Stimulated activated CD8-positive, alpha-beta memory T cell treated with anti-CD3 and anti-CD28 coated beads, Interleukin-12 subunit alpha, Interleukin-12 subunit beta, amount 100 ng/mL, for 4 hours (primary cell): ENCODE measurements around the gene DCC.

Experiments used
- DNase-seq: peaks from one replicate; pipeline ENCODE4 v3.0.0-alpha.2; 2020; ENCODE audit warnings: low read depth

Gene DCC

GRCh38 chr18:53225567-53226325 is 885.7 kb downstream of the DCC start:
- DNase-seq: no peak

GRCh38 chr18:53234610-53235009 is 894.6 kb downstream of the DCC start:
- DNase-seq: no peak

- DNase-seq: no peak
Observed at GRCh38 chr18:53241161-53241560, 901.2 kb downstream of the DCC start.

GRCh38 chr18:53253789-53254188 is 913.8 kb downstream of the DCC start:
- no peak for DNase-seq

- DNase-seq: no peak
Observed at GRCh38 chr18:53254265-53254664, 914.3 kb downstream of the DCC start.

- no peak for DNase-seq
Observed at GRCh38 chr18:53261241-53261640, 921.2 kb downstream of the DCC start.

GRCh38 chr18:53266850-53267249 is 926.9 kb downstream of the DCC start:
- no peak for DNase-seq

- no peak for DNase-seq
Observed at GRCh38 chr18:53268455-53268854, 928.5 kb downstream of the DCC start.

- no peak for DNase-seq
Observed at GRCh38 chr18:53281406-53281805, 941.4 kb downstream of the DCC start.

GRCh38 chr18:53283708-53284107 is 943.7 kb downstream of the DCC start:
- DNase-seq: no peak

- DNase-seq: no peak
Observed at GRCh38 chr18:53305461-53305860, 965.5 kb downstream of the DCC start.

GRCh38 chr18:53319628-53320027 is 979.6 kb downstream of the DCC start:
- DNase-seq: no peak

GRCh38 chr18:53322163-53322562 is 982.2 kb downstream of the DCC start:
- DNase-seq: no peak

GRCh38 chr18:53324353-53324752 is 984.4 kb downstream of the DCC start:
- no peak for DNase-seq

- DNase-seq: no peak
Observed at GRCh38 chr18:53360501-53361443, 1020.8 kb downstream of the DCC start.

GRCh38 chr18:53375621-53376020 is 1035.6 kb downstream of the DCC start:
- no peak for DNase-seq

GRCh38 chr18:53380063-53380639 is 1040.2 kb downstream of the DCC start:
- DNase-seq: no peak

- no peak for DNase-seq
Observed at GRCh38 chr18:53382870-53383269, 1042.9 kb downstream of the DCC start.

- DNase-seq: no peak
Observed at GRCh38 chr18:53385889-53386288, 1045.9 kb downstream of the DCC start.

- DNase-seq: no peak
Observed at GRCh38 chr18:53387581-53387980, 1047.6 kb downstream of the DCC start.

GRCh38 chr18:53402670-53403069 is 1062.7 kb downstream of the DCC start:
- DNase-seq: no peak

- DNase-seq: no peak
Observed at GRCh38 chr18:53408271-53408670, 1068.3 kb downstream of the DCC start.

- no peak for DNase-seq
Observed at GRCh38 chr18:53411511-53411910, 1071.5 kb downstream of the DCC start.
